Astrocyte (in vitro differentiated cells and primary cell): ENCODE measurements around the gene NGFR.

Source experiments
- EZH2 ChIP-seq: IDR thresholded peaks from 2 replicates; pipeline ENCODE4 v1.6.1; 2012; ENCODE audit warnings: mild to moderate bottlenecking, low read length, inconsistent platforms; ENCODE audit not compliant: insufficient read depth
- TF ChIP-seq, protein P1 (sequence below): IDR thresholded peaks from 2 replicates; pipeline ENCODE4 v1.5.1; 2011; ENCODE audit warnings: low read depth, mild to moderate bottlenecking, inconsistent platforms, low read length, moderate library complexity; ENCODE audit not compliant: insufficient read depth

DNA sequence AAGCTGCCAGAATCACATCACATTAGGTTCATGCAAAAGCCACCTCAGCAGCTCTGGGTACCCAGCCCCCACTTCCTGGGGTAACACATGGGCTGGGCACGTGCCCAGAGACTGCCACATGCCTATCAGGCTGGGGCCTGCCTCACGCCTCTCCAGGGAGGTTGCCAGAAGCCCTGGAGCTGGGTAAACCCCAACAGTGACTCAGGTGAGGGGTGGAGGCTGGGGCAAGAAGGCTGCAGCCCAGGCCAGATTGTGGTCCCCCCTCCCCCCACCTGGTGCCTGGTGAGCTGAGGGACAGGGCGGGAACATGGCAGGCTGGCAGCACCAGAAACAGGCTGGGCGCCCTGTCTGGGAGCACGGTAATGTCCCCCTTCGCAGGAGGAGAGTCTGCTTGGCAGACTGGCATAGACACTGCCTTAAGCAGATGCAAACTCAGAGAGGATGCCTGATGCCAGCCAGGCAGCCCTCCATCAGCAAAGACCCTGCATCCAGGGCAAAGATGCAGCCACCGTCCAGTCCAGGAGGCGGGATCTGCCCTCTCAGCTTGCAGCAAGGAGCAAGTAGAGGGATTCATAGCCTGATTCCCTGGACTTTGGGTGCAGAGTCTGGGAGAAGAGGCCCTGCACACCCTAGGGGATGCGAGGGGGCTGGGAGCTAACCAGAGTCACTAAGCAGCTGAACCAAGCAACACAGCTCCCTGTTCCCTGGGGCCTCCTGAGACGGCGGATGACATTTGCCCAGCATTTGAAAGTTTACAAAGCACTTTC, 28.8 kb downstream of the NGFR start:
- TF ChIP-seq, protein P1, sequence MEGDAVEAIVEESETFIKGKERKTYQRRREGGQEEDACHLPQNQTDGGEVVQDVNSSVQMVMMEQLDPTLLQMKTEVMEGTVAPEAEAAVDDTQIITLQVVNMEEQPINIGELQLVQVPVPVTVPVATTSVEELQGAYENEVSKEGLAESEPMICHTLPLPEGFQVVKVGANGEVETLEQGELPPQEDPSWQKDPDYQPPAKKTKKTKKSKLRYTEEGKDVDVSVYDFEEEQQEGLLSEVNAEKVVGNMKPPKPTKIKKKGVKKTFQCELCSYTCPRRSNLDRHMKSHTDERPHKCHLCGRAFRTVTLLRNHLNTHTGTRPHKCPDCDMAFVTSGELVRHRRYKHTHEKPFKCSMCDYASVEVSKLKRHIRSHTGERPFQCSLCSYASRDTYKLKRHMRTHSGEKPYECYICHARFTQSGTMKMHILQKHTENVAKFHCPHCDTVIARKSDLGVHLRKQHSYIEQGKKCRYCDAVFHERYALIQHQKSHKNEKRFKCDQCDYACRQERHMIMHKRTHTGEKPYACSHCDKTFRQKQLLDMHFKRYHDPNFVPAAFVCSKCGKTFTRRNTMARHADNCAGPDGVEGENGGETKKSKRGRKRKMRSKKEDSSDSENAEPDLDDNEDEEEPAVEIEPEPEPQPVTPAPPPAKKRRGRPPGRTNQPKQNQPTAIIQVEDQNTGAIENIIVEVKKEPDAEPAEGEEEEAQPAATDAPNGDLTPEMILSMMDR, result no peak
- no peak for TF ChIP-seq EZH2
